Neuronal stem cell (in vitro differentiated cells): ENCODE measurements around the gene MRPL3. TPM values are rescaled to one million over a fixed set of nuclear protein-coding genes. Genes with fewer than 3 reads are reported as not detected.

Experiments used
- DNase-seq: peaks from one replicate; pipeline ENCODE4 v3.0.0-alpha.2; 2013; ENCODE audit warnings: low spot score
- H2AFZ ChIP-seq: one replicate; pipeline ENCODE4 v1.6.1; 2013; ENCODE audit warnings: mild to moderate bottlenecking, low read length, inconsistent platforms
- H2AK5ac ChIP-seq: 2 replicates; pipeline ENCODE4 v1.6.1; 2013; ENCODE audit warnings: low read depth, mild to moderate bottlenecking, inconsistent platforms, low read length, moderate library complexity, mixed read lengths
- H2BK120ac ChIP-seq: 2 replicates; pipeline ENCODE4 v1.6.1; 2013; ENCODE audit warnings: low read depth, mild to moderate bottlenecking, inconsistent platforms, low read length, moderate library complexity, mixed read lengths
- H2BK12ac ChIP-seq: one replicate; pipeline ENCODE4 v1.6.1; 2013; ENCODE audit warnings: low read length, inconsistent platforms
- H2BK15ac ChIP-seq: 2 replicates; pipeline ENCODE4 v1.6.1; 2013; ENCODE audit warnings: mild to moderate bottlenecking, low read length, inconsistent platforms, mixed read lengths
- H2BK5ac ChIP-seq: one replicate; pipeline ENCODE4 v1.6.1; 2013; ENCODE audit warnings: inconsistent platforms, mild to moderate bottlenecking, low read length, moderate library complexity
- H3K14ac ChIP-seq: one replicate; pipeline ENCODE4 v1.6.1; 2013; ENCODE audit warnings: low read length, inconsistent platforms
- H3K18ac ChIP-seq: 2 replicates; pipeline ENCODE4 v1.6.1; 2013; ENCODE audit warnings: low read length, inconsistent platforms
- H3K23ac ChIP-seq: 2 replicates; pipeline ENCODE4 v1.6.1; 2013; ENCODE audit warnings: low read depth, mild to moderate bottlenecking, mixed read lengths, low read length, inconsistent platforms; ENCODE audit not compliant: poor library complexity
- H3K27ac ChIP-seq: replicated peaks from 3 replicates; pipeline ENCODE4 v1.5.1; 2013; ENCODE audit warnings: low read length, inconsistent platforms
- H3K27me3 ChIP-seq, 3 experiments: 2 replicates each; pipeline ENCODE4 v1.6.1; 2013; ENCODE audit warnings: low read length in 3 of 3, mild to moderate bottlenecking in 2 of 3, inconsistent platforms in 1 of 3, low read depth in 1 of 3, mixed read lengths in 1 of 3, moderate library complexity in 1 of 3; ENCODE audit not compliant: control insufficient read depth in 3 of 3, insufficient read depth in 3 of 3
- H3K36me3 ChIP-seq, 2 donors: replicated peaks in 1 of 2; 2 replicates each; pipeline ENCODE4 v1.6.1; 2013; ENCODE audit warnings: low read length in 2 of 2; ENCODE audit not compliant: control insufficient read depth in 2 of 2, insufficient read depth in 2 of 2
- H3K4ac ChIP-seq: 2 replicates; pipeline ENCODE4 v1.6.1; 2013; ENCODE audit warnings: inconsistent platforms, mild to moderate bottlenecking, low read length, moderate library complexity
- H3K4me1 ChIP-seq, 2 donors: 1 replicate in 1 of 2; 2 replicates in 1 of 2; pipeline ENCODE4 v1.6.1; 2013; ENCODE audit warnings: low read length in 2 of 2, low read depth in 1 of 2; ENCODE audit not compliant: control insufficient read depth in 2 of 2, insufficient read depth in 1 of 2
- H3K4me2 ChIP-seq: one replicate; pipeline ENCODE4 v1.6.1; 2013; ENCODE audit warnings: mild to moderate bottlenecking, low read length, inconsistent platforms; ENCODE audit not compliant: insufficient read depth, poor library complexity, severe bottlenecking
- H3K4me3 ChIP-seq, 2 donors: 2 replicates each; pipeline ENCODE4 v1.5.1; 2013; ENCODE audit warnings: low read length in 2 of 2, mild to moderate bottlenecking in 2 of 2, inconsistent platforms in 1 of 2, moderate library complexity in 1 of 2
- H3K79me1 ChIP-seq: one replicate; pipeline ENCODE4 v1.6.1; 2013; ENCODE audit warnings: low read depth, mild to moderate bottlenecking, inconsistent platforms, low read length, moderate library complexity
- H3K9ac ChIP-seq: one replicate; pipeline ENCODE4 v1.6.1; 2013; ENCODE audit warnings: mild to moderate bottlenecking, low read depth, low read length, inconsistent platforms; ENCODE audit not compliant: poor library complexity
- H3K9me3 ChIP-seq, 2 donors: replicated peaks in 1 of 2; 2 replicates each; pipeline versions ENCODE3 to v1.6.1; 2013; ENCODE audit warnings: low read length in 2 of 2, mild to moderate bottlenecking in 2 of 2, inconsistent platforms in 1 of 2, low read depth in 1 of 2, mixed read lengths in 1 of 2, moderate library complexity in 1 of 2; ENCODE audit not compliant: control insufficient read depth in 2 of 2, insufficient read depth in 1 of 2
- H4K8ac ChIP-seq: one replicate; pipeline ENCODE4 v1.6.1; 2013; ENCODE audit warnings: low read depth, mild to moderate bottlenecking, inconsistent platforms, low read length, moderate library complexity
- H4K91ac ChIP-seq: one replicate; pipeline ENCODE4 v1.6.1; 2013; ENCODE audit warnings: low read length, low read depth, mild to moderate bottlenecking, inconsistent platforms; ENCODE audit not compliant: poor library complexity
- WGBS, 2 donors: extraction: QIAGEN DNeasy Blood & Tissue Kit; methylation state at CpG; one replicate each; pipeline ENCODE4 v1.1.7; 2013; ENCODE audit warnings: missing lambda C conversion rate in 2 of 2, mixed read lengths in 1 of 2; ENCODE audit not compliant: insufficient read length in 2 of 2, insufficient replicate concordance in 1 of 2; ENCODE audit errors: extremely low coverage in 2 of 2; 5-methylcytosine and 5-hydroxymethylcytosine counted together
- small RNA-seq: library from polyadenylated mRNA; stranded (forward); fragments of <200 nt; extraction: miRNeasy Mini kit (QIAGEN cat#:217004); gene quantifications from one replicate; pipeline ENCODE3, GENCODE V24; 2013; ENCODE audit not compliant: insufficient read depth

Gene MRPL3

DNA sequence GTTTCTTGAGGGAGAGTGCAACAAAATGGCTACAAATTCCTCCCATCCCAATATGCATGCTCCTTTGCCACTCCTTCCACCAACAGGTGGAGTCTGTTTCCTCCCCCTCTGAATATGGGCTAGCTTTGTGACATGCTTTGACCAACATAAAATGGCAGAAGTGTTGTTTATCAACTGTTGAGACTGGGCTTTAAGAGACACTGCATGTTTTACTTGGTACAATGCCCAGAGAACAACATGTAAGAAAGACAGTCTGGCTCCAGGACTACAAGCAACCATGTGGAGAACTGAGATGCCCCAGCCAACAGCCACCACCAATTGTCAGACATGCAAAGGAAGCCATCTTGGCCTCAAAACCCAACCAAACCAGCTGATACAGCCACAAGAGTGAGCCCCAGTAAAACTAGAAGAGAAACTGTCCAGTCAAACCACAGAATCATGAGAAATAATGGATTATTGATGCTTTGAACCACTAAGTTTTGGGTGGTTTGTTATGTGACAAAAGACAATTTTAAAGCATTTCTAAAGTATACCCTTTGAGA lies 80.7 kb downstream of the MRPL3 start:
- Histone ChIP-seq H3K27me3 (no peaks in the 10 kb centered on the region), H3K14ac (no peak overlapping the region), H2BK15ac (no peak overlapping the region), H2AK5ac (no peak overlapping the region), H3K18ac (no peak overlapping the region), H3K36me3 (no peaks in the 10 kb centered on the region), H4K8ac (no peak overlapping the region), H3K4me3 (no peak overlapping the region), H2AFZ (no peak overlapping the region), H3K23ac (no peak overlapping the region), H3K4me2 (no peak overlapping the region), H3K4me1 (no peaks in the 10 kb centered on the region), H3K4ac (no peak overlapping the region), H3K9ac (no peak overlapping the region), H3K27ac (no peak overlapping the region), H2BK120ac (no peak overlapping the region), H4K91ac (no peak overlapping the region), H2BK12ac (no peak overlapping the region), H3K9me3 (no peaks in the 10 kb centered on the region), H2BK5ac (no peak overlapping the region), H3K79me1 (no peaks in the 10 kb centered on the region)
- DNase-seq, result no peak

- H4K8ac ChIP-seq, result no peak overlapping the region
- no peak overlapping the region for H2BK5ac ChIP-seq
- no peak overlapping the region for H2BK12ac ChIP-seq
- no peak overlapping the region for H3K27ac ChIP-seq
- no CpG with 5 or more reads among the region's 1 CpG for WGBS, 2 donors
- no peak overlapping the region for H2BK120ac ChIP-seq
- no peak overlapping the region for H4K91ac ChIP-seq
- no peak overlapping the region for H3K23ac ChIP-seq
- H3K9me3 ChIP-seq, result no peaks in the 10 kb centered on the region
- H3K4ac ChIP-seq, result no peak overlapping the region
- H3K4me3 ChIP-seq, result no peak overlapping the region
- no peaks in the 10 kb centered on the region for H3K79me1 ChIP-seq
- no peak overlapping the region for H2AK5ac ChIP-seq
- no peak overlapping the region for H3K18ac ChIP-seq
- no peaks in the 10 kb centered on the region for H3K4me1 ChIP-seq
- no peak overlapping the region for H3K14ac ChIP-seq
- DNase-seq, result no peak
- H3K36me3 ChIP-seq, result no peaks in the 10 kb centered on the region
- no peak overlapping the region for H3K9ac ChIP-seq
- H2BK15ac ChIP-seq, result no peak overlapping the region
- H3K27me3 ChIP-seq, result no peaks in the 10 kb centered on the region
- no peak overlapping the region for H3K4me2 ChIP-seq
- no peak overlapping the region for H2AFZ ChIP-seq
Measured at GRCh38 chr3:131421301-131421700, 81.5 kb downstream of the MRPL3 start.

GRCh38 chr3:131417751-131418150 lies 85.0 kb downstream of the MRPL3 start:
- Histone ChIP-seq H3K4me2 (no peak overlapping the region), H2BK5ac (no peak overlapping the region), H2BK120ac (no peak overlapping the region), H2BK12ac (no peak overlapping the region), H2AFZ (no peak overlapping the region), H3K9me3 (no peaks in the 10 kb centered on the region), H3K23ac (no peak overlapping the region), H2BK15ac (no peak overlapping the region), H3K27me3 (no peaks in the 10 kb centered on the region), H3K36me3 (no peaks in the 10 kb centered on the region), H3K79me1 (no peaks in the 10 kb centered on the region), H4K91ac (no peak overlapping the region), H3K27ac (no peak overlapping the region), H3K9ac (no peak overlapping the region), H4K8ac (no peak overlapping the region), H3K14ac (no peak overlapping the region), H3K4ac (no peak overlapping the region), H3K18ac (no peak overlapping the region), H2AK5ac (no peak overlapping the region), H3K4me1 (no peaks in the 10 kb centered on the region), H3K4me3 (no peak overlapping the region)
- WGBS, 2 donors, result no CpG with 5 or more reads among the region's 2 CpGs
- no peak for DNase-seq

Small RNA genes lying within 50 kb of the gene (small RNA-seq; reads per million reads assigned to genes)
- gene AC107027.2 (not detected), gene SNORA58 (46.9 reads per million, percentile 92 among the genes with 10 or more reads in this experiment)
